C4-2B (cell line): ENCODE data around the gene SCG2.

Source experiments
- H3K27ac ChIP-seq: fragments of 450-650 bp; 2 replicates; pipeline ENCODE4 v1.5.1; 2017
- CTCF ChIP-seq: fragments of 450-650 bp; conservative IDR thresholded peaks from 2 replicates; pipeline ENCODE4 v1.5.1; 2017; ENCODE audit warnings: mild to moderate bottlenecking
- ZFX ChIP-seq: fragments of 450-650 bp; IDR thresholded peaks from 2 replicates; pipeline ENCODE4 v1.6.1; 2017

Gene SCG2

GRCh38 chr2:223558970-223559369, 43.2 kb downstream of the SCG2 start:
- H3K27ac ChIP-seq = no peak overlapping the region
- no peak for TF ChIP-seq ZFX

- H3K27ac ChIP-seq = no peak overlapping the region
- TF ChIP-seq CTCF (no peak), ZFX (no peak)
These were observed 47.2 kb downstream of the SCG2 start for GRCh38 chr2:223554923-223555322.

GRCh38 chr2:223549215-223549614, 52.9 kb downstream of the SCG2 start:
- no peak for TF ChIP-seq ZFX
- no peak for TF ChIP-seq CTCF
- no peak overlapping the region for H3K27ac ChIP-seq

- no peak overlapping the region for H3K27ac ChIP-seq
- TF ChIP-seq ZFX = no peak
These were observed 54.0 kb downstream of the SCG2 start for GRCh38 chr2:223548194-223548593.
